ENCODE data around the gene DAZAP1.

The DAZAP1 gene

DNA sequence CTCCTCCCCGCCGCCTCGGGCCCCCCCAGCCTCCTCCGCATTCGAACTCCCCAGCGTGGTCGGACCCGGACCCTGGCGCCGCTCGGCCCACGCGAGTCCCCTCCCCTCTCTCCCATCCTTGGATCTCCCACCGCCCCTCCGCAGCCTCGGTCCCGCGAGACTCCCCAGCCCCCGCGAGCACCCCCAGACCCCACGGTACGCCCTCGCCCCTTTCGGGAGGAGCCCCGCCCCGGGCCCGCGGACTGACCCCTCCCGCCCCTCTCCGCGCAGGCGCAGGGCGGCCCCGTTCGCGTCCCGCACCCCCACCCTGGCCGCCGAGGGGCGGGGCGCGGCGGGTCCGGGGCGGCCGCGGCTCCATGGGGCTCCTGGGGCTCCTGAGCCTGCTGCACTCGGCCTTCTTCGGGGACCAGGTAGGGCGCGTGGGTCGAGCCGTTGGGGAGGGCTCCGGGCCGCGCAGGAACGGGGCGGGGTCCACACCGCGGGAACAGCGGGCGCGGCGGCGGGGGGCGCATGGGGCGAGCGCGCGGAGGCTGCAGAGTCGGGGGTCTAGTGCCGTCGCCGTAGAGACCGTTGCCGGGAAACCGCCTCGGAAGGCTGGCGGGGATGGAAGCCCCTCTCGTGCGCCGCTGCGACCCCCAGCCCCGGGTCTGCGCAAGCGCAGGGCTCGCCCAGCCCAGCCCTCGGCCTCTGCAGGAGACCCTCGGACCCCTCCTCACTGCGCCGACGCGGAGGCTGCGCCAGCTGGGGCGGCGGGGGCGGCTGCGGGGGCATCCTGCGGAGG lies 38.7 kb downstream of the DAZAP1 start:
- no peak for DNase-seq

DNA sequence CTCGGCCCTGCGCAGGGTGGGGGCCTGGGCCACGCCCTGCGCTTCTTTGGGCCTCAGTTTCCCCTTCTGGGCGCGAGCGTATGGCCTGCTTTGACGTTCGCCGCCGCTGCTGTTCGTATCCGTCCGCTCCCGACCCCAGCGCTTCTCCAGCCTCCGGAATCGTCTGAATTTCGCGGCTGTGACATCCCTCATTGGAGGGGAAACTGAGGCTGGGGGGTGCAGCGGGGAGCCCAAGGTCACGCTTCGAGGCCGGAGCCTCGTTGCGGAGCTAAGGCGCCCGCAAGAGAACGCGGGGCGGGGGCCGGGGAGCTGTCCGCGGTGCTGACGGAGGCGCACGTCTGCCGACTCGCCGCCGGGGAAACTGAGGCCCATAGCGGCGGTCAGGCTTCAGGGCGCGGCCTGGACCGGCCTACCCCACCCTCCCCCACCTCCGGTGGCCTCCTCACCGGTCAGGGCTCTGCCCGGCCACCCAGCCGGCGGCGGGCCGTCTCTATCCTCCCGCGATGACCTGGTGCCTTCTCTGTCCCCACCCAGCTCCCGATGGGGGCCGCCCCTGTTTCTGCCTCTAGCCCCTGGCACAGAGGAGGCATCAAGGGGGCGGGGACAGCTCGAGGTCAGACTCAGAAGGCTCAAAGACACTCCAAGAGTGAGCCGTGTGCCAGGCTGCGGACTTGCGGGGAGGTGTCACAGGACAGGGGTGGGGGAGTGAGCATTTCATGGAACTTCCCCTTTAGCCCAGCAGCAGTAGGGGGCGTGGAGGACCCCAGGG lies 39.5 kb downstream of the DAZAP1 start:
- DNase-seq = no peak

DNA sequence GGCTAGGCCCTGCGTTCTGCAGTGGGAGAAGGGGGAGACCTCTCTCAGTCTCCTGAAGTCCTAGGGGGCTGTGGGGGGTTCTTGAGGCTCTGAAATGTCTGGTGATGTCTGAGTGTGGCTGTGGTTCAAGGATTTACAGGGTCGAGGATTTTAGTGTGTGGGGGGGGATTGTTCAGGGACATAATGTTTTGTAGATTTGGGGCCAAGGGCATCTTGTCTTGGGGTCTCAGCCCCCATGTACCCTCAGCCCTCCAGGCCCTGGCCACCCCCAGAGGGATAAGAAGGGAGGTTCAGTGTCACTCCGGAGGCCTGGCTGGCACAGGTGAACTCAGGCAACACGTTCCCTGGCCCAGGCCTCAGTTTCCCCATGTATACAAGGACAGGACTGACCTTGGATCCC lies 40.1 kb downstream of the DAZAP1 start:
- DNase-seq = no peak

DNA sequence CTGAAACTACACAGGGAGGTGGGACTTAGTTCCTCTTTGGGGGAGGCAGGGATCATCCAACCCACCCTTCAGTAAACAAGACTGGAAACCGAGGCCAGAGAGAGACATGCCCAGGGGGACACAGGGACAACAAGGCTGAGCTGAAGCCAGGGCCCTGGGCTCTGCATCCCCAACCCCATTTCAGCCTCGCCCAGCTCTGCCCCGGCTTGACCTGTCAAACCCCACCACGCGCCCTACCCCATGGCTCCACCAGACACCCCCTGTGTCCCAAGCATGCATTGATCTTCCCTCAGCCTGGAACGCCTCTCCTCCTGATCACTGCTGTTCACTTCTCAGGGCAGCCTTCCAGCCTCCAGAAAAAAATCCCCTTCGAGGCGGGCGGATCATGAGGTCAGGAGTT lies 40.6 kb downstream of the DAZAP1 start:
- DNase-seq = no peak

DNA sequence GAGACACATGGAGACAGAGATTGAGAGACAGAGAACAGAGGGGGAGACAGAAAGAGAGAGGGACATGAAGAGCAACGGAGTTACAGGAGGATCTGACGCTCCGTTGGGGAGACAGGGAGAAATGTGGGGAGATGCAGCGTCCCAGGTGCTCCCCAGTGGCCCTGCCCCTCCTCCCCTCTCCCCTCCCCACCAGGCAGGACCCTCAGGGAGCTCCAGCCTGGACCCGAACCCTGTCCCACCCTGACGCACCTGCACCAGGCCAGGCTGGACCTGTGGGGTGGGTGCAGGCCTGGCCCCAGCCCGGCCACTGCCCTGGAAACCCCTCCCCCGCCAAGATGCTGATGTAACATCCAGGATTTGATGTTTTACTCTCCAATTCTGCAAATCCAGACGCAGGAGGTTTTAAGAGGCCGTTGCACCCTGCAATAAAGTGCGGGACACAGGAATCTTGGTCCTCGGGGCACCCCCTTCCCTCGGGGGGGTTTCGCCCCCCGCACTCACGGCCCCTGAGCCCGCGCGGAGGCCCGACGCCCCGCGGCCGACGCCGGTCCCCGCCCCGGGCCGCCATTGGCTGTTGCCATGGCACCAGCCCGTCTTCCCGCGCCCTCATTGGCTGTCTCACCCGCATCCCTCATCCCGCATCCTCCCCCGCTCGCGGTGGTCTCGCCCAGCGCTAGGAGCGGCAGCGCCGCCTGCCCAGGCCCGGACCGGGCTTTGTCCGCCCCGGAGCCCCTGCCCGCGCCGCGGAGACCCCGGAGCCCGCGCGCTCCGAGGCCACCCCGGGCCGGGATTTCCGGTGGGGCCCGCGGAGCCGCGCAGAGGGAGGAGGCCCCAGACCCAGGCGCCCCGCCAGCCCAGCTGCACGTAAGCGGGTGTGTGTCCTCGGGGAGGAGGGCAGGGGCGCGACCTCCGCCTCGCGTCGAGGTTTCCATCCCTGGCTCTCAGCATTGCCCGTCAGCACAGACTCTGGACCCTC lies 42.4 kb downstream of the DAZAP1 start, which contains the start of gene APC2:
APC2 (plus strand) TSS at position 655 of the 976 bp plus-strand sequence. CDS start 2,881 bp downstream, outside the sequence.
- DNase-seq = no peak

DNA sequence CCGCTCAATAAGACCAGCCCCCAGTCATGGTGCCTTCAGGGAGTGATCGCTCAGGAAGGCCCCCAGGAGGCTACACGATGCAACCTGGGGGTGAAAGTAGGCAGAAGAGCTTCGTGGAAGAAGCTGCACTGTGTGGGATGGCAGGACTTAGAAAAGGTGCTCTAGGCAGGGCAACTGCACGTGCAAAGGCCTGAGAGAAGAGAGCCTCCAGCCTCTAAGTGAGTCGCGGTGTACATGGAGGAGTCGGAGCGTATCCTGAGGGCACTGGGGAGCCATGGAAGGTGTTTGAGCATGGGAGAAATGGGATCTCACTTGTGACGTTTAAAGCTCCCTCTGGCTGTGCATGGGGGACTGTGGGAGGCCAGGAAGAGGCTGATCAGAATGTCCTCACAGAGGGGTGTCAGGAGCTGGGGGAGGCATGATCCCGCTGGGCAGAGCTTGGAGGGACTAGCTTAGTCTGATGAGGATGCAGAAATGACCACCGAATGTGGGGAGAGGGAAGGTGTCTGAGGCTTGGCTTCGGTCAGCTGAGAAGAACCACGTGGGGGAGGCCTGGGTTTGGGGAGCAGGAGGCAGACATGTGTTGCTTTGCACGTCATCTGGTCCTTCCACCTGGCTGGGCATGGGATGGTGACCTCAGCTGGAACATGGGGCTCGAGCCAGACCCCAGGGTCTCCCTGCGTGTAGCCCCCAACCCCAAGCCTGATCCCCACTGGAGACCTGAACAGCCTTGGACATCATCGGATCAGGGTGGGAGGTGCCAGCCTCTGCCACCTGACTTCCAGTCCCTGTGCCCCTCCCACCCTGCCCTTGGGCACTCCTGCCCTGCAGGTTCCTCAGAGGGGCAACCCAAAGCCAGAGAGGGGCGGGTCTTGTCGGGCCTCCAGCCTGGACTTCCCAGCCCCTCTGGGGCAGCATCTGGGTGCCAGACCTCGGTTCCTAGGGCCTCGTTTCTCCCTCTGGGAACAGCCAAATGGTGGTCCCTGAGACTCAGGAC lies 43.6 kb downstream of the DAZAP1 start:
- DNase-seq = no peak

DNA sequence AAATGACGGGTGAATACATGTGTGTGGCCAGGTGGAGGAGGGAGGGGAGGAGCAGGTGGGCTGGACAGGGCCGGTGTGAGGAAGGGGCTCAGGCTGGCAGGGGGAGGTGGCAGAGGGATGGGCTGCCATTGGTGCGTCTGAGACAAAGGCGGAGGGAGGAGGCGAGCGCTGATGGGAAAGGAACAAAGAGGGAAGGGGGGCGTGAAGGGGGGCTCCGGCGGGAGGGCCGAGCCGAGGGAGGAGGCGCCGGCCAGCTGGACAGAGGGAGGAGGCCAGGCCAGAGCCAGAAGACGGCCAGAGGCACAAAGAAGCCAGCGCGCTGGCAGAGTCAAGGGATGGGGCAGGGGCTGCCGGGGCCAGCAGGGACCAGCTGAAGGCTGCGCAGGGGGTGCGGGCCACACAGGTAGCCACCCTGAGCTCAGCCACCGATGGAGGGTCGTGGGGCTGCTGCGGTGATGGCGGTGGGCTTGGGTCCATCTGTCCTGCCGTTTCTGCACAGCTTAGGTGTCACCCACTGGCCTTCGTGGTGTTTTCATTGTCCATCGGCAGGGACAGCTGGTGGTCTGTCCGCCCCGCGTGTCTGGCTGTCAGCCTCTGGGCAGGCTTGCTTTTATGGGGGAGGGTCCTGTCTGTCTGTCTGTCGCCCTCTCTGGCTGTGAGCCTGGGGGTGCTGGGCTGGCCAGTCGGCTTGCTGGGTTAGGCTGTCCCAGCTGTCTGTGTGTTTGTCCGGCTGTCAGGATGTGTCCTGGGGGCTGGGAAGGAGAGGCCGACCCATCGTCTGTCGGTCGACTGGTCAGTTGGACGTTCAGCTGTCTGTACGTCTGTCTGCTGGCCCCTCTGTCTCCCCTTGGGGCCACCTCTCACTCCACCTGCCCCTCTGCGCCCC lies 44.8 kb downstream of the DAZAP1 start:
- no peak for DNase-seq

DNA sequence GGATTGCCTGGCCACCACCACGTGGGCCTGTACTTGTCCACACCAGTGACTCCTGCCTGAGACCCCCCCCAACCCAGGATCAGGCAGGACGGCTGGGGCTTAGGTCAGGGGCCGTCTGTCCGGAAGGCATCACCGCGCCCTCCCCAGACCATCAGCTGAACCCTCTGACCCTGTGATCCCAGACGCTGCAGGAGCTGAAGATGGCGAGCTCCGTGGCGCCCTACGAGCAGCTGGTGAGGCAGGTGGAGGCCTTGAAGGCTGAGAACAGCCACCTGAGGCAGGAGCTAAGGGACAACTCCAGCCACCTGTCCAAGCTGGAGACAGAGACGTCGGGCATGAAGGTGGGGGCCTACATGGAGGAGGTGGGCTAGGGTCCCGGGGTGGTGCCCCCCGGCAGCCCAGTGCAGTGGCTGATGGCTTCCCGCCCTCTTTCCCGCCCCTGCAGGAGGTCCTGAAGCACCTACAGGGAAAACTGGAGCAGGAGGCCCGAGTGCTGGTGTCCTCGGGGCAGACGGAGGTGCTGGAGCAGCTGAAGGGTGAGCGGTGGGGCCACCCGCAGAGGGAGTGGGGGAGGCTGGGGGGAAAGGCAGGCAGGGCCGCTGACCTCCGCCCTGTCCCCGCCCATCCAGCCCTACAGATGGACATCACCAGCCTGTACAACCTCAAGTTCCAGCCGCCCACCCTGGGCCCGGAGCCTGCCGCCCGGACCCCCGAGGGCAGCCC lies 45.6 kb downstream of the DAZAP1 start:
- DNase-seq = no peak

DNA sequence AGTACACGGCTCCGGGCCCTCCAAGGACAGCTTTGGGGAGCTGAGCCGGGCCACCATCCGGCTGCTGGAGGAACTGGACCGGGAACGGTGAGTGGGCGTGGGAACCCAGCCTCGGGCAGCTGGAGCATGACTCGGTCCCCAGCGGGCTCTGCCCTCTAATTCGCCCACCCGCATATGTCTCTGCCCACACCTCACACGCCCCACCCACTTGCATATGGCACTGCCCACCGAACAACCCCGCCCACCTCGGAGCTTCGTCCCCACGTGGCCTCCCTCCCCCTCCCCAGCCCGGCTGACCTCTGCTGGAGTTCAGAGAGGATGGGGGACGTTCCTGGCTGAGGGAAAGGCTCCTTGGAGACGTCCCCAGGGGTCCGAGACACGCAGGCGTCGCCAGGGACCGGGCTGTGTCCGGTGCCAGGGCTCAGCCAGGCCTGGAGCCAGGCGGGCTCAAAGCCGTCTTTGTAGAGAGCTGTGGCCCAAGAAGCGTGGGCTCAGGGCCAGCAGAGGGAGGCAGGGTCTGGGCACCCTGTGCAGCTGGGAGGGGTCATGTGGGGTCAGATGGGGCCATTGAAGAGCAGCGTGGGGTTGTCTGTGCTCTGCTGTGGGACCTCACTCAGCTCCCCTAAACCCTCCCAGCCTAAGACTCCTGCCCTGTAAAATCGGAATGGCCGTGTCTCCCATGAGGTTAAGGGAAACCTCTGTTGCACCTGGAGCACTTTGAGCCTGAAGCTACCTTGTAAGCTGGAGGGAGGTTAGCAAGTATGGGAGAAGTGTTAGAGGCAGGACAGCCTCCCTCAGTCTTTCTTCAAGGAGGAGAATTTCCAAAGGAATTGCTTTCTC lies 46.4 kb downstream of the DAZAP1 start:
- DNase-seq = no peak

DNA sequence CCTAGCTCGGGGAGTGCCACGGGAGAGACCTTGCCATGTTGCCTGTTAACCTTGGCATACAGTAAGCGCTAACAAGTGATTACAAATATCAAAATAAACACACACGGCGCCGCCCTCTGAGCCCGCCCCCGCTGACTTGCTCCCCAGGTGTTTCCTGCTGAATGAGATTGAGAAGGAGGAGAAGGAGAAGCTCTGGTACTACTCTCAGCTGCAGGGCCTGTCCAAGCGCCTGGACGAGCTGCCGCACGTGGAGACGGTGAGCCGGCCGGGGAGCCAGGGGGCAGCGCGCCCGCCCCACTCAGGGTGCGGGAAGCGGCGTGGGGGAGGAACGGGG lies 47.6 kb downstream of the DAZAP1 start:
- no peak for DNase-seq

DNA sequence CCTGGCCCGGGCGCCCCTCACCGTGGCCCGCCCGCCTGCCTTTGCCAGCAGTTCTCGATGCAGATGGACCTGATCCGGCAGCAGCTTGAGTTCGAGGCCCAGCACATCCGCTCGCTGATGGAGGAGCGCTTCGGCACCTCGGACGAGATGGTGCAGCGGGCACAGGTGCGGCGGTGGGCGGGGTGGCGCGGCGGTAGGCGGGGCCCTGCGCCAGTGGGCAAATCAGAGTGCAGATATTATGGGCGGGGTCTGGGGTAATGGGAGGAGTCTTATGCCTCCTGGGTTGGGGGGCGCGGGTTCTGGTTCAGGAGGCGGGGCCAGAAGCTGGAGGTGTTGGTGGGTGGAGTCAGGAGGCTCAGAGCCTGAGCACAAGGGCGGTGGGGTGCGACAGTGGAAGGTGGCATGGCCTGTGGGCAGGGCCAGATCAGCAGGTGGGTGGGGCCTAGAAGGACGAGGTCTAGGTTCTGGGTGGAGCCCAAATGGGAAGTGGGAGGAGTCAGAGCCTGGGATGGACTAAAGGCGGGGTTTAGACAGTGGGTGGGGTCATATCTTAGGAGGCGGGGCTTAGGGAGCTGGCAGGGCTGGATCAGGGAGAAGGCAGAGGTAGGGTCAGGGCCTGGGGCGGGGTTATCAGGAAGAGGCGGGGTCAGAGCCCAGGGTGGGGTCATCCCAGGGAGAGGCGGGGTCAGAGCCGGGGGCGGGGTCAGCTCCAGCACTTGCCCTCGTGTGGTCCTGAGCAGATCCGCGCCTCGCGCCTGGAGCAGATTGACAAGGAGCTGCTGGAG lies 48.1 kb downstream of the DAZAP1 start:
- no peak for DNase-seq

DNA sequence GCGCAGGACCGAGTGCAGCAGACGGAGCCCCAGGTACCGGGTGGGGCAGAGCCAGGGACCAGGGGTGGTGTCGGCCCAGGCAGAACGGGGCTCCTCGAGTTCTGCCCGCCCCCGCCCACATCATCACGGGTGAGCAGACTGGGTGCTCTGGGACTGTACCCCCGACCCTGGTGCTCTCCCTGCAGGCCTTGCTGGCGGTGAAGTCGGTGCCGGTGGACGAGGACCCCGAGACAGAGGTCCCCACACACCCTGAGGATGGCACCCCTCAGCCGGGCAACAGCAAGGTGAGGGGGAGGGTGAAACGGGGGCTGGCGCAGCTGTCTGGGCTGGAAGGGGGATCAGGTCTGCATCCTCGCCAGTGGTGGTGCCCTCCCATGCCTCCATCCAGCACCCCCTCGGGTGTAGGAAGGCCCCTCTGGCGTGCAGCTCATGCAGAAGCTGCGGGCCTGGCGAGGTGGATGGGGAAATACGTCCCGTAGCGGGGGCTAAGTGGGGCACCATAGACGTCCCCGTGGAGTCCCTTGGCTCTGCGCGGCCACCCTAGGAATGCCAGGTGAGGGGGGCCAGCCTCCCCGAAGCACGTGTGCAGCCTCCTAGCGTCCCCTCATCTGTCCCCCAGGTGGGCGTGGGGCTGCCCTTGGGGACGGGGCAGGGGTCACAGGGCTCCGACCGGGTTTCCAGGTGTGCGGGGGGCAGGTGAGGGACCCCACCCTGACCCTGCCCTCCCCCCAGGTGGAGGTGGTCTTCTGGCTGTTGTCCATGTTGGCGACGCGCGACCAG lies 48.9 kb downstream of the DAZAP1 start:
- no peak for DNase-seq

DNA sequence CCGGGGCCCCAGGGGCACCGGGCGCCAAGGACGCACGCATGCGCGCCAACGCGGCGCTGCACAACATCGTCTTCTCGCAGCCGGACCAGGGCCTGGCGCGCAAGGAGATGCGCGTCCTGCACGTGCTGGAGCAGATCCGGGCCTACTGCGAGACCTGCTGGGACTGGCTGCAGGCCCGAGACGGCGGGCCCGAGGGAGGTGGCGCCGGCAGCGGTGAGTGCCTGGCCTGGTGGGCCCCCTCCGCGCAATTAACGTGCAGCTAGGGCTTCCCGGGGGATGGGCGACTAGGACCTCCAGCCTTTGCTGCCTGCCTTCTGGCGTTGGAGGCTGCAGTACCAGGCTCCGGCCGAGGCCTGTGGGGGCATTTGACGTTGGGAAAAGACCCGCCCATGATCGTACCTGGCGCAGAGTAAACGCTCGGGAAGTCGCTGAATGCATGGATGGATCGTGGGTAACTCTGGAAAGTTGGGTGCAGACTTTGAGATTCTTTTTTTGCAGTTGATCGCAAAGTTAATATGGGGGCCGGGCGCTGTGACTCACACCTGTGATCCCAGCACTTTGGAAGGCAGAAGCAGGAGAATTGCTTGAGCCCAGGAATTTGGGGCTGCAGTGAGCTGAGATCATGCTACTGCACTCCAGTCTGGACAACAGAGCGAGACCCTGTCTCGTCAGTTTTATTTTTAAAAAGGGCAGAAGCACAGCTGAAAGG lies 49.8 kb downstream of the DAZAP1 start:
- no peak for DNase-seq

DNA sequence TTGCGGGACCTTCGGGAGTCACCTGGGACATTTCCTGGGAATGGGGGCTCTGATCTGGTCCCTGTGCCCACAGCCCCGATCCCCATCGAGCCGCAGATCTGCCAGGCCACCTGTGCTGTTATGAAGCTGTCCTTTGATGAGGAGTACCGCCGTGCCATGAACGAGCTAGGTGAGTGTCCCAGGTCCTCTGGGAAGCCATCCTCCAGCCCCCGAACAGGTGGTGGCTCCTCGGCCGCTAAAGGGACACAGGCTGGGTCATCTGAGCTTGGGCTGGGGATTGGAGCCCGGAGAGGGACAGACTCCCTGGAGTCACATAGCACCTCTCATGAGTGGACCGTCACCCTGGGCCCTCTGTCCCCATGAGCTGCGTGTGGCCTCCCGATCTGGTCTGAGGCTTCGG lies 50.5 kb downstream of the DAZAP1 start:
- DNase-seq = no peak

DNA sequence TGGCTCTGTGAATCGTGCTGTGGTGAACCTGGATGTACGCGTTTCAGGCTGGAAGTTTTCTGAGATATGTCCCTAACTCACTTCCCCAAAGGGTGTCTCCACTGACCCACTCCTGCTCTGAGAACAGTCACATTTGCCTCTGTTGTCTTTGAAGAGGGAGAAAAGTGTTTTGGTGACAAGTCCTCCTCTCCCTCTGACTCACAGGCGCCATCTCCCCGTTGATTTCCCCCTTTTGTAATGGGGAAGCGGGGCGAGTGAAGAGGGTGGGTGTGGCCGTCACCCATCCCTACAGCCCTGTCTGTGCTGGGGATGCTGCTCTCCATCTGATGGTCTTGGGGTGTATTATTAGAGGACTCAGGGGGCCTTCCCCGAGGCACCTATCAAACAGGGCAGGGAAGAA lies 52.1 kb downstream of the DAZAP1 start:
- DNase-seq = no peak

DNA sequence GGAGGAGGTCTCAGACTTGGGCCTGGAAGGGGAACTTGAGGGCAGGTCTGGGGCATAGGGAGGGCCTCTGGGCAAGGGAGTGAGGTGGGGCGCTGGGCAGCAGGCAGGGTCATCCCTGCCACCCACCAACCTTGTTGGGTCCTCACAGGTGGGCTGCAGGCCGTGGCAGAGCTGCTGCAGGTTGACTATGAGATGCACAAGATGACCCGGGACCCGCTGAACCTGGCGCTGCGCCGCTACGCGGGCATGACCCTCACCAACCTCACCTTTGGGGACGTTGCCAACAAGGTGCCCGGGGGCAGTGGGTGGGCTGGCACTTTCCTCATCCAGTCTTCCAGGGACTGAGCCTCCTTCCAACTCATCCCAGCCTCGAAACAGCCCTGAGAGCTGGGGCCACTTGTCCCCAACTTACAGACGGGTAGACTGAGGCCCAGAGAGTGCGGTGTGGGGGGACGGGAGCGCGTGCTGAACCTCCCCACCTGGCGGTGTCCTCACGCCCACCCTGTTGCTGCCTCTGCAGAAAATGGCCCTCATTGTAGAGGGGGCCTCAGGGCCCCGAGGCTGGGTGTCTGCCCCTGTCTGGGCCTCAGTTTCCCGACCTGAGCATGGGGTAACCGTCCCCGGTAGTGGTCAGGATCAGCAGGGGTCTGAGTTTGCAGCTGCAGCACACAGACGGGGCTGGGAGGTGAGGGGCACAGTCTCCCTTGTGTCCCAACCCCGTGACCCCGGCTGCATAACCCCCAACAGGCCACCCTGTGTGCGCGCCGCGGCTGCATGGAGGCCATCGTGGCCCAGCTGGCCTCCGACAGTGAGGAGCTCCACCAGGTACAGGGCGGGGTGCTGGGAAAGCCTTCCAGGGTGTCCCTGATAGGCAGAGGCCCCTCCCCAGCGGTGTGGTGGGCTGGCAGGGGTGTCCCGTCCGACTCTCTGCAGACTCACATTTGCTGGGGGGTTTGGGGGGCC lies 52.9 kb downstream of the DAZAP1 start:
- DNase-seq = no peak
